HCT116 (cell line): ENCODE results near the gene ANKS1A. TPM values are rescaled to one million over a fixed set of nuclear protein-coding genes. Genes with fewer than 3 reads are reported as not detected.
A peak's percentile ranks its signal among the peaks of the same experiment; 100 is the strongest.

Experiments
- ATAC-seq: fragments of 200-7000 bp; cut with Tn5 transposase; 2 replicates; pipeline ENCODE4 v1.9.1; 2020; ENCODE audit warnings: mild to moderate bottlenecking, moderate library complexity
- BruUV-seq: library from RNA; stranded (reverse); fragments of 400-500 nt; replicated peaks from 2 replicates; lab custom pipeline; 2021; lab: Mats Ljungman, UMichigan
- CTCF ChIA-PET: fragments of 300-600 bp; sonication (Branson Sonifier 250); formaldehyde crosslinking; loops from one replicate; lab custom pipeline; 2021; ENCODE audit warnings: antibody characterized with exemption; lab: Charles Lee
- POLR2A ChIA-PET: fragments of 300-600, 350-600 bp; sonication (Branson Sonifier 250); formaldehyde crosslinking; loops from one replicate; lab custom pipeline; 2021; ENCODE audit warnings: antibody characterized with exemption; lab: Charles Lee
- RAD21 ChIA-PET, 2 experiments: fragments of 300-600 bp; sonication (Branson Sonifier 250); formaldehyde crosslinking; loops; one replicate each; lab custom pipeline; 2023; ENCODE audit warnings: low total read pairs in 2 of 2; ENCODE audit not compliant: uncharacterized antibody in 2 of 2, unreplicated experiment in 2 of 2, low non-redundant PET in 1 of 2; lab: Charles Lee
- DNase-seq: peaks from one replicate; pipeline ENCODE4 v3.0.0-alpha.2; 2010; ENCODE audit warnings: low read depth, low spot score
- H2AFZ ChIP-seq: fragments of 200-600 bp; shearing (Covaris generic), sonication (generic); 2 replicates; pipeline ENCODE4 v1.6.1; 2017; ENCODE audit warnings: low read depth, mixed run types, mixed read lengths, antibody characterized with exemption, low read length; ENCODE audit not compliant: poor library complexity, severe bottlenecking
- H3K27ac ChIP-seq: 2 replicates; pipeline ENCODE4 v1.5.1; 2012; ENCODE audit warnings: low read depth, low read length
- H3K27me3 ChIP-seq: fragments of 200-600 bp; sonication (generic); 2 replicates; pipeline ENCODE4 v1.6.1; 2016; ENCODE audit warnings: mixed run types, low read length, mixed read lengths; ENCODE audit not compliant: insufficient read depth
- H3K36me3 ChIP-seq, 2 experiments: fragments of 200-500 bp in 1 of 2; fragments of 200-600 bp in 1 of 2; sonication (Bioruptor generic) in 1 of 2; sonication (generic) in 1 of 2; 2 replicates each; pipeline versions ENCODE4 v1.5.1 to v1.6.1; 2014 to 2016; ENCODE audit warnings: low read length in 2 of 2, inconsistent platforms in 1 of 2, mixed read lengths in 1 of 2, mixed run types in 1 of 2; ENCODE audit not compliant: insufficient read depth in 2 of 2, control insufficient read depth in 1 of 2
- H3K4me1 ChIP-seq, 2 experiments: fragments of 200-600 bp in 1 of 2; sonication (generic) in 1 of 2; 2 replicates each; pipeline versions ENCODE4 v1.5.1 to v1.6.1; 2012 to 2017; ENCODE audit warnings: low read length in 2 of 2, inconsistent platforms in 1 of 2, mild to moderate bottlenecking in 1 of 2, mixed read lengths in 1 of 2, mixed run types in 1 of 2, moderate library complexity in 1 of 2; ENCODE audit not compliant: insufficient read depth in 2 of 2, control insufficient read depth in 1 of 2
- H3K4me2 ChIP-seq: fragments of 200-600 bp; sonication (generic); 2 replicates; pipeline ENCODE4 v1.6.1; 2017; ENCODE audit warnings: mixed run types, low read length, mixed read lengths
- H3K4me3 ChIP-seq, 2 experiments: fragments of 200-600 bp in 1 of 2; sonication (generic) in 1 of 2; replicated peaks in 1 of 2; 2 replicates each; pipeline ENCODE4 v1.5.1; 2011 to 2016; ENCODE audit warnings: low read length in 2 of 2, control low read depth in 1 of 2, low read depth in 1 of 2, mild to moderate bottlenecking in 1 of 2, mixed read lengths in 1 of 2, mixed run types in 1 of 2
- H3K79me2 ChIP-seq: fragments of 200-600 bp; sonication (generic); 2 replicates; pipeline ENCODE4 v1.6.1; 2017; ENCODE audit warnings: mild to moderate bottlenecking, mixed run types, low read length, moderate library complexity, mixed read lengths; ENCODE audit not compliant: insufficient read depth
- H3K9ac ChIP-seq: fragments of 200-600 bp; sonication (generic); 2 replicates; pipeline ENCODE4 v1.6.1; 2016; ENCODE audit warnings: low read length, mixed read lengths
- H3K9me2 ChIP-seq: fragments of 200-600 bp; sonication (generic), shearing (Covaris generic); 2 replicates; pipeline ENCODE4 v1.6.1; 2017; ENCODE audit warnings: mixed run types, mild to moderate bottlenecking, moderate library complexity; ENCODE audit not compliant: insufficient read depth
- H3K9me3 ChIP-seq, 2 experiments: fragments of 200-500 bp in 1 of 2; fragments of 200-600 bp in 1 of 2; sonication (Bioruptor generic) in 1 of 2; sonication (generic) in 1 of 2; 2 replicates each; pipeline ENCODE4 v1.6.1; 2014 to 2017; ENCODE audit warnings: low read length in 2 of 2, mixed read lengths in 2 of 2, inconsistent platforms in 1 of 2, low read depth in 1 of 2, mild to moderate bottlenecking in 1 of 2, mixed run types in 1 of 2, moderate library complexity in 1 of 2; ENCODE audit not compliant: control insufficient read depth in 1 of 2, insufficient read depth in 1 of 2
- H4K20me1 ChIP-seq: fragments of 200-600 bp; sonication (generic), shearing (Covaris generic); 2 replicates; pipeline ENCODE4 v1.6.1; 2017; ENCODE audit warnings: mixed run types, mild to moderate bottlenecking, moderate library complexity; ENCODE audit not compliant: insufficient read depth
- CBX3 ChIP-seq: IDR thresholded peaks from 2 replicates; pipeline ENCODE4 v1.6.1; 2012; ENCODE audit warnings: low read depth
- ELF1 ChIP-seq: IDR thresholded peaks from 2 replicates; pipeline ENCODE4 v1.6.1; 2012; ENCODE audit warnings: low read depth, borderline replicate concordance
- EZH2 ChIP-seq: fragments of 200-600 bp; sonication (generic); IDR thresholded peaks from 2 replicates; pipeline ENCODE4 v1.6.1; 2017; ENCODE audit warnings: antibody characterized with exemption, mixed run types
- EZH2phosphoT487 ChIP-seq: fragments of 200-600 bp; IDR thresholded peaks from 2 replicates; pipeline ENCODE4 v1.6.1; 2018; ENCODE audit warnings: antibody characterized with exemption, borderline replicate concordance
- FOSL1 ChIP-seq: IDR thresholded peaks from 2 replicates; pipeline ENCODE4 v1.6.1; 2012; ENCODE audit warnings: low read depth
- JUND ChIP-seq: IDR thresholded peaks from 2 replicates; pipeline ENCODE4 v1.6.1; 2012
- YY1 ChIP-seq: IDR thresholded peaks from 2 replicates; pipeline ENCODE4 v1.6.1; 2011; ENCODE audit warnings: low read length, low read depth, moderate library complexity, mild to moderate bottlenecking; ENCODE audit not compliant: insufficient replicate concordance; ENCODE audit errors: extremely low read depth
- intact Hi-C: fragments of 100-400 bp; cut with micrococcal nuclease; formaldehyde crosslinking; loops from 2 replicates; pipeline ENCODE4 v1.10.0; 2022
- total RNA-seq: library from RNA; stranded (reverse); gene quantifications from one replicate; pipeline ENCODE4 v1.2.1, GENCODE V29; 2021; ENCODE audit not compliant: unreplicated experiment
- TF ChIP-seq, protein P1 (sequence below): IDR thresholded peaks from 2 replicates; pipeline ENCODE4 v1.6.1; 2011; ENCODE audit warnings: mild to moderate bottlenecking, low read length, moderate library complexity; ENCODE audit not compliant: insufficient replicate concordance; ENCODE audit errors: extremely low read depth
- TF ChIP-seq, protein P2 (sequence below): IDR thresholded peaks from 2 replicates; pipeline ENCODE4 v1.6.1; 2012; ENCODE audit warnings: low read depth
- TF ChIP-seq, protein P3 (sequence below), 3 experiments: fragments of 200-600 bp in 1 of 3; sonication (generic) in 1 of 3; IDR thresholded peaks in 2 of 3; conservative IDR thresholded peaks in 1 of 3; 2 replicates each; pipeline ENCODE4 v1.5.1; 2012 to 2017; ENCODE audit warnings: low read depth in 2 of 3, low read length in 2 of 3, antibody characterized with exemption in 1 of 3, borderline replicate concordance in 1 of 3, control low read depth in 1 of 3, mild to moderate bottlenecking in 1 of 3, mixed read lengths in 1 of 3, mixed run types in 1 of 3, moderate library complexity in 1 of 3; ENCODE audit not compliant: insufficient read depth in 1 of 3

Gene ANKS1A
- total RNA-seq, 1 experiment from 2014 or later, result 20.6 TPM

DNA sequence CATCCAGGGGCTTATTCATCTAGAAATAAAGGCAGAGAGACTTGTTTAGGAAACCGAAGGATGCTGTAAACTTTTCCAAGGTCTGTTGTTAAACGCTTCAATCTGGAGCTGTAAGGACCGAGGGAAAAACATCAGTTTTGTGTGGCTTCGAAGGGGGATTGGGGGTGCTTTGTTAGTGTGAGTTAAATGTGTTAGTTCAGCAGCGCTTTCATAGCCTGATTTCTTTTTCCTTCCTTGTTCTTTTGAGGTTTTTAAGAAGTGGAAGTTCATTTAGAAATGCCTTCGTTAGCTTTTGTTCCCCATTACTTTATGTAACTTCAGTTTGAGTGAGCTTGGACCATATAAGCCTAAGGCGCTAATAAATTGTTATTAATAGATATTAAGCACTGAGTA is 1.5 kb downstream of the ANKS1A start:
- Histone ChIP-seq H3K4me1 (peaks cover 10 to 17% of the 10 kb centered on the region in 2 experiments), H3K79me2 (peaks cover 85% of the 10 kb centered on the region), H3K9me3 (no peaks in the 10 kb centered on the region), H3K27me3 (no peaks in the 10 kb centered on the region), H3K4me3 (peak overlapping the region; percentile 81 to 87)
- BruUV-seq, result TSS peak; percentile 29
- intact Hi-C loops, result no loop called here
- POLR2A ChIA-PET, result no interaction called here
- RAD21 ChIA-PET, result no interaction called here
- TF ChIP-seq JUND (no peak), EZH2 (no peak), ELF1 (no peak), YY1 (no peak), FOSL1 (no peak), CBX3 (no peak), EZH2phosphoT487 (no peak)
- TF ChIP-seq, protein P1, sequence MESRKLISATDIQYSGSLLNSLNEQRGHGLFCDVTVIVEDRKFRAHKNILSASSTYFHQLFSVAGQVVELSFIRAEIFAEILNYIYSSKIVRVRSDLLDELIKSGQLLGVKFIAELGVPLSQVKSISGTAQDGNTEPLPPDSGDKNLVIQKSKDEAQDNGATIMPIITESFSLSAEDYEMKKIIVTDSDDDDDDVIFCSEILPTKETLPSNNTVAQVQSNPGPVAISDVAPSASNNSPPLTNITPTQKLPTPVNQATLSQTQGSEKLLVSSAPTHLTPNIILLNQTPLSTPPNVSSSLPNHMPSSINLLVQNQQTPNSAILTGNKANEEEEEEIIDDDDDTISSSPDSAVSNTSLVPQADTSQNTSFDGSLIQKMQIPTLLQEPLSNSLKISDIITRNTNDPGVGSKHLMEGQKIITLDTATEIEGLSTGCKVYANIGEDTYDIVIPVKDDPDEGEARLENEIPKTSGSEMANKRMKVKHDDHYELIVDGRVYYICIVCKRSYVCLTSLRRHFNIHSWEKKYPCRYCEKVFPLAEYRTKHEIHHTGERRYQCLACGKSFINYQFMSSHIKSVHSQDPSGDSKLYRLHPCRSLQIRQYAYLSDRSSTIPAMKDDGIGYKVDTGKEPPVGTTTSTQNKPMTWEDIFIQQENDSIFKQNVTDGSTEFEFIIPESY, result no peak
- TF ChIP-seq, protein P2, sequence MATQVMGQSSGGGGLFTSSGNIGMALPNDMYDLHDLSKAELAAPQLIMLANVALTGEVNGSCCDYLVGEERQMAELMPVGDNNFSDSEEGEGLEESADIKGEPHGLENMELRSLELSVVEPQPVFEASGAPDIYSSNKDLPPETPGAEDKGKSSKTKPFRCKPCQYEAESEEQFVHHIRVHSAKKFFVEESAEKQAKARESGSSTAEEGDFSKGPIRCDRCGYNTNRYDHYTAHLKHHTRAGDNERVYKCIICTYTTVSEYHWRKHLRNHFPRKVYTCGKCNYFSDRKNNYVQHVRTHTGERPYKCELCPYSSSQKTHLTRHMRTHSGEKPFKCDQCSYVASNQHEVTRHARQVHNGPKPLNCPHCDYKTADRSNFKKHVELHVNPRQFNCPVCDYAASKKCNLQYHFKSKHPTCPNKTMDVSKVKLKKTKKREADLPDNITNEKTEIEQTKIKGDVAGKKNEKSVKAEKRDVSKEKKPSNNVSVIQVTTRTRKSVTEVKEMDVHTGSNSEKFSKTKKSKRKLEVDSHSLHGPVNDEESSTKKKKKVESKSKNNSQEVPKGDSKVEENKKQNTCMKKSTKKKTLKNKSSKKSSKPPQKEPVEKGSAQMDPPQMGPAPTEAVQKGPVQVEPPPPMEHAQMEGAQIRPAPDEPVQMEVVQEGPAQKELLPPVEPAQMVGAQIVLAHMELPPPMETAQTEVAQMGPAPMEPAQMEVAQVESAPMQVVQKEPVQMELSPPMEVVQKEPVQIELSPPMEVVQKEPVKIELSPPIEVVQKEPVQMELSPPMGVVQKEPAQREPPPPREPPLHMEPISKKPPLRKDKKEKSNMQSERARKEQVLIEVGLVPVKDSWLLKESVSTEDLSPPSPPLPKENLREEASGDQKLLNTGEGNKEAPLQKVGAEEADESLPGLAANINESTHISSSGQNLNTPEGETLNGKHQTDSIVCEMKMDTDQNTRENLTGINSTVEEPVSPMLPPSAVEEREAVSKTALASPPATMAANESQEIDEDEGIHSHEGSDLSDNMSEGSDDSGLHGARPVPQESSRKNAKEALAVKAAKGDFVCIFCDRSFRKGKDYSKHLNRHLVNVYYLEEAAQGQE, result no peak
- TF ChIP-seq, protein P3, sequence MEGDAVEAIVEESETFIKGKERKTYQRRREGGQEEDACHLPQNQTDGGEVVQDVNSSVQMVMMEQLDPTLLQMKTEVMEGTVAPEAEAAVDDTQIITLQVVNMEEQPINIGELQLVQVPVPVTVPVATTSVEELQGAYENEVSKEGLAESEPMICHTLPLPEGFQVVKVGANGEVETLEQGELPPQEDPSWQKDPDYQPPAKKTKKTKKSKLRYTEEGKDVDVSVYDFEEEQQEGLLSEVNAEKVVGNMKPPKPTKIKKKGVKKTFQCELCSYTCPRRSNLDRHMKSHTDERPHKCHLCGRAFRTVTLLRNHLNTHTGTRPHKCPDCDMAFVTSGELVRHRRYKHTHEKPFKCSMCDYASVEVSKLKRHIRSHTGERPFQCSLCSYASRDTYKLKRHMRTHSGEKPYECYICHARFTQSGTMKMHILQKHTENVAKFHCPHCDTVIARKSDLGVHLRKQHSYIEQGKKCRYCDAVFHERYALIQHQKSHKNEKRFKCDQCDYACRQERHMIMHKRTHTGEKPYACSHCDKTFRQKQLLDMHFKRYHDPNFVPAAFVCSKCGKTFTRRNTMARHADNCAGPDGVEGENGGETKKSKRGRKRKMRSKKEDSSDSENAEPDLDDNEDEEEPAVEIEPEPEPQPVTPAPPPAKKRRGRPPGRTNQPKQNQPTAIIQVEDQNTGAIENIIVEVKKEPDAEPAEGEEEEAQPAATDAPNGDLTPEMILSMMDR (IDR thresholded peaks at IDR 0.05 in 2 of 3, conservative IDR thresholded peaks at IDR 0.05 in 1 of 3; ENCODE audit: borderline replicate concordance in 1 of 3, insufficient read depth in 1 of 3, low read depth in 2 of 3, low read length in 2 of 3), result no peak
- TF ChIP-seq, all 23 proteins: peak for 0
- Histone ChIP-seq H4K20me1 (no peaks in the 10 kb centered on the region), H3K9me2 (no peaks in the 10 kb centered on the region), H3K36me3 (no peaks in the 10 kb centered on the region), H3K4me2 (peak overlapping the region; percentile 93), H2AFZ (no peak overlapping the region), H3K9ac (peak overlapping the region; percentile 84), H3K27ac (no peak overlapping the region)
- CTCF ChIA-PET, result no interaction called here
- ATAC-seq, result no peak
- no peak for DNase-seq
